Esophagus squamous epithelium (tissue), 4 donors: ENCODE results near the gene SULT2B1.

Experiments
- CTCF ChIP-seq, 6 experiments: fragments of 450-650 bp in 4 of 6; fragments of 200-600 bp in 2 of 6; sonication (generic) in 2 of 6; IDR thresholded peaks; one replicate each; pipeline ENCODE4 v1.5.1; 2016 to 2019; ENCODE audit warnings: antibody characterized with exemption in 6 of 6, mild to moderate bottlenecking in 4 of 6, moderate library complexity in 4 of 6
- POLR2A ChIP-seq, 4 donors: fragments of 450-650 bp; IDR thresholded peaks; one replicate each; pipeline ENCODE4 v1.6.1; 2017; ENCODE audit warnings: antibody characterized with exemption in 4 of 4, mild to moderate bottlenecking in 4 of 4, moderate library complexity in 3 of 4

- TF ChIP-seq CTCF (IDR thresholded peaks at IDR 0.05) (no peak), POLR2A (IDR thresholded peaks at IDR 0.05) (no peak)
Observed at GRCh38 chr19:48623556-48624066, 71.6 kb downstream of the SULT2B1 start.
